Liver (tissue), 9 donors: ENCODE measurements around the gene NLRP7. TPM values are rescaled to one million over a fixed set of nuclear protein-coding genes. Genes with fewer than 3 reads are reported as not detected.
"Not testable (repeated sequence)": the region's sequence is repeated elsewhere in the genome, so short reads cannot be mapped to it uniquely, and the experiment has no call there.

ENCODE experiments used
- DNase-seq: peaks from one replicate; pipeline ENCODE4 v3.0.0-alpha.2; 2017; ENCODE audit warnings: low spot score
- H3K27ac ChIP-seq, 2 donors: one replicate each; pipeline ENCODE4 v1.7.0; 2013; ENCODE audit warnings: inconsistent platforms in 2 of 2, low read length in 2 of 2, control low read depth in 1 of 2, low read depth in 1 of 2, mild to moderate bottlenecking in 1 of 2
- H3K27me3 ChIP-seq, 4 donors: one replicate each; pipeline versions ENCODE4 v1.6.1 to v1.7.0; 2013; ENCODE audit warnings: low read length in 3 of 4, inconsistent platforms in 1 of 4, mild to moderate bottlenecking in 1 of 4, moderate library complexity in 1 of 4; ENCODE audit not compliant: control insufficient read depth in 4 of 4, insufficient read depth in 4 of 4
- H3K36me3 ChIP-seq, 4 donors: one replicate each; pipeline versions ENCODE4 v1.6.1 to v1.7.0; 2013; ENCODE audit warnings: low read length in 3 of 4, mild to moderate bottlenecking in 3 of 4, low read depth in 1 of 4, moderate library complexity in 1 of 4; ENCODE audit not compliant: control insufficient read depth in 4 of 4, insufficient read depth in 3 of 4
- H3K4me1 ChIP-seq, 4 donors: one replicate each; pipeline versions ENCODE4 v1.6.1 to v1.7.0; 2013; ENCODE audit warnings: low read length in 3 of 4, mild to moderate bottlenecking in 3 of 4, moderate library complexity in 1 of 4; ENCODE audit not compliant: control insufficient read depth in 4 of 4, insufficient read depth in 4 of 4
- H3K4me3 ChIP-seq, 3 donors: one replicate each; pipeline versions ENCODE4 v1.6.1 to v1.7.0; 2013; ENCODE audit warnings: low read length in 3 of 3, control low read depth in 1 of 3, low read depth in 1 of 3, mild to moderate bottlenecking in 1 of 3
- H3K9ac ChIP-seq, 2 donors: one replicate each; pipeline ENCODE4 v1.7.0; 2013; ENCODE audit warnings: low read length in 2 of 2, mild to moderate bottlenecking in 2 of 2, moderate library complexity in 2 of 2, control low read depth in 1 of 2, low read depth in 1 of 2
- H3K9me3 ChIP-seq, 4 donors: one replicate each; pipeline versions ENCODE4 v1.6.1 to v1.7.0; 2013; ENCODE audit warnings: low read length in 3 of 4; ENCODE audit not compliant: control insufficient read depth in 4 of 4
- EGR1 ChIP-seq, 2 donors: IDR thresholded peaks; 2 replicates each; pipeline ENCODE4 v1.6.1; 2016 to 2018; ENCODE audit warnings: antibody characterized with exemption in 2 of 2, low read depth in 2 of 2
- FOXA2 ChIP-seq: IDR thresholded peaks from 2 replicates; pipeline ENCODE4 v1.6.1; 2016; ENCODE audit warnings: antibody characterized with exemption
- GABPA ChIP-seq, 2 donors: IDR thresholded peaks in 1 of 2; conservative IDR thresholded peaks in 1 of 2; 2 replicates each; pipeline ENCODE4 v1.6.1; 2016; ENCODE audit warnings: antibody characterized with exemption in 2 of 2, mild to moderate bottlenecking in 1 of 2, moderate library complexity in 1 of 2
- JUND ChIP-seq, 2 donors: IDR thresholded peaks; 2 replicates each; pipeline ENCODE4 v1.6.1; 2016; ENCODE audit warnings: antibody characterized with exemption in 2 of 2
- NR2F2 ChIP-seq: IDR thresholded peaks from 2 replicates; pipeline ENCODE4 v1.6.1; 2016; ENCODE audit warnings: antibody characterized with exemption
- RAD21 ChIP-seq, 2 donors: IDR thresholded peaks; 2 replicates each; pipeline ENCODE4 v1.6.1; 2016; ENCODE audit warnings: antibody characterized with exemption in 2 of 2, mild to moderate bottlenecking in 2 of 2
- RXRA ChIP-seq, 2 donors: IDR thresholded peaks; 2 replicates each; pipeline ENCODE4 v1.6.1; 2017 to 2018; ENCODE audit warnings: antibody characterized with exemption in 2 of 2, mild to moderate bottlenecking in 1 of 2
- SP1 ChIP-seq: IDR thresholded peaks from 2 replicates; pipeline ENCODE4 v1.6.1; 2018; ENCODE audit warnings: antibody characterized with exemption, mild to moderate bottlenecking
- TAF1 ChIP-seq: conservative IDR thresholded peaks from 2 replicates; pipeline ENCODE4 v1.6.1; 2016; ENCODE audit warnings: antibody characterized with exemption, mild to moderate bottlenecking
- YY1 ChIP-seq: IDR thresholded peaks from 2 replicates; pipeline ENCODE4 v1.6.1; 2016; ENCODE audit warnings: antibody characterized with exemption, mild to moderate bottlenecking
- WGBS: extraction: QIAGEN DNeasy Blood & Tissue Kit; methylation state at CpG from one replicate; pipeline ENCODE4 v1.1.7; 2013; 5-methylcytosine and 5-hydroxymethylcytosine counted together
- polyA plus RNA-seq, 2 donors: library from polyadenylated mRNA; stranded (reverse) in 1 of 2; unstranded in 1 of 2; fragments of 200-250 nt in 1 of 2; fragments of >200 nt in 1 of 2; fragmentation: Nextera tagmentation in 1 of 2; extraction: Ambion mirVana in 1 of 2; gene quantifications; one replicate each; pipeline versions ENCODE4 v1.2.1 to v1.2.3, GENCODE V29; 2013 to 2015
- total RNA-seq, 2 donors: library from RNA; depleted of rRNA; stranded (reverse); fragments of >200 nt; gene quantifications; one replicate each; pipeline ENCODE4 v1.2.3, GENCODE V29; 2014
- TF ChIP-seq, protein P1 (sequence below): fragments of 150-350 bp; IDR thresholded peaks from 2 replicates; pipeline ENCODE4 v1.5.1; 2017; ENCODE audit warnings: improper control_type of control experiment, low read depth, low read length; ENCODE audit not compliant: missing input control
- TF ChIP-seq, protein P2 (sequence below): IDR thresholded peaks from 2 replicates; pipeline ENCODE4 v1.6.1; 2016; ENCODE audit warnings: antibody characterized with exemption
- TF ChIP-seq, protein P3 (sequence below): IDR thresholded peaks from 2 replicates; pipeline ENCODE4 v1.6.1; 2016; ENCODE audit warnings: antibody characterized with exemption, mild to moderate bottlenecking
- donor health status: healthy.
- donor health status: healthy.
- donor health status: healthy.
- donor health status: healthy.
- donor health status: healthy.

NLRP7 gene
- total and polyA plus RNA-seq, 4 donors = not detected

DNA sequence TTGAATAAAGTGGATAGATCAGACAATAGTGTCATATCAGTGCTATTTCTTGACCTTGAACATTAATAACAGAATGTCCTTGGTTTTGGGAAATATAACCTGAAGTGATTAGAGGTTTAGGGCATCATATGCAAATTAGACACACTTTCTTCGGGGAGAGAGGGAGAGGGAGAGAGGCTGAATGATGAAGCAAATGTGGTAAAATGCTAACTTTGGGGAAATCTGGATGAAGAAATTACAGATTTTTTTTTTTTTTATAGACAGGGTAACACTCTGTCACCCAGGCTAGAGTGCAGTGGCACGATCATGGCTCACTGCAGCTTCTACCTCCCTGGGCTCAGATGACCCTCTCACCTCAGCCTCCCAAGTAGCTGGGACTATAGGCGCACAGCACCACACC is 45.3 kb downstream of the NLRP7 start (continued):
- TF ChIP-seq, protein P1, sequence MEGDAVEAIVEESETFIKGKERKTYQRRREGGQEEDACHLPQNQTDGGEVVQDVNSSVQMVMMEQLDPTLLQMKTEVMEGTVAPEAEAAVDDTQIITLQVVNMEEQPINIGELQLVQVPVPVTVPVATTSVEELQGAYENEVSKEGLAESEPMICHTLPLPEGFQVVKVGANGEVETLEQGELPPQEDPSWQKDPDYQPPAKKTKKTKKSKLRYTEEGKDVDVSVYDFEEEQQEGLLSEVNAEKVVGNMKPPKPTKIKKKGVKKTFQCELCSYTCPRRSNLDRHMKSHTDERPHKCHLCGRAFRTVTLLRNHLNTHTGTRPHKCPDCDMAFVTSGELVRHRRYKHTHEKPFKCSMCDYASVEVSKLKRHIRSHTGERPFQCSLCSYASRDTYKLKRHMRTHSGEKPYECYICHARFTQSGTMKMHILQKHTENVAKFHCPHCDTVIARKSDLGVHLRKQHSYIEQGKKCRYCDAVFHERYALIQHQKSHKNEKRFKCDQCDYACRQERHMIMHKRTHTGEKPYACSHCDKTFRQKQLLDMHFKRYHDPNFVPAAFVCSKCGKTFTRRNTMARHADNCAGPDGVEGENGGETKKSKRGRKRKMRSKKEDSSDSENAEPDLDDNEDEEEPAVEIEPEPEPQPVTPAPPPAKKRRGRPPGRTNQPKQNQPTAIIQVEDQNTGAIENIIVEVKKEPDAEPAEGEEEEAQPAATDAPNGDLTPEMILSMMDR = no peak
- TF ChIP-seq JUND (IDR thresholded peaks at IDR 0.05) = no peak
- no peak for TF ChIP-seq NR2F2
- no peak for TF ChIP-seq SP1
- TF ChIP-seq TAF1 = no peak
- TF ChIP-seq, protein P2, sequence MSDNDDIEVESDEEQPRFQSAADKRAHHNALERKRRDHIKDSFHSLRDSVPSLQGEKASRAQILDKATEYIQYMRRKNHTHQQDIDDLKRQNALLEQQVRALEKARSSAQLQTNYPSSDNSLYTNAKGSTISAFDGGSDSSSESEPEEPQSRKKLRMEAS = no peak

DNA sequence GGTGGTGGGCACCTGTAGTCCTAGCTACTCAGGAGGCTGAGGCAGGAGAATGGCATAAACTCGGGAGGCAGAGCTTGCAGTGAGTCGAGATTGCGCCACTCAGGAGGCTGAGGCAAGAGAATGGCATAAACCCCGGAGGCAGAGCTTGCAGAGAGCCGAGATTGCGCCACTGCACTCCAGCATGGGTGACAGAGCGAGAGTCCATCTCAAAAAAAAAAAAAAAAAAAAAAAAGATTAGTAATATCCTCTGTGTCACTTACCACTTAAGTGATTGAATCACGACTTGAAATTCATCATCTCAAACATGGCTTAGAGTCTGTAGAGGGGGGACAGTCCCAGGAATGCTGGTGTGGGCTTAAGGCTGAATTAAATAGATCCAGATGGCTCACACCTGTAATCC is 46.2 kb downstream of the NLRP7 start:
- not testable (repeated sequence) for H3K4me1 ChIP-seq, H3K27me3 ChIP-seq, H3K9ac ChIP-seq, H3K4me3 ChIP-seq, H3K9me3 ChIP-seq, DNase-seq, H3K36me3 ChIP-seq, H3K27ac ChIP-seq
- 68% methylated on average over 8 of the region's 8 CpGs for WGBS

DNA sequence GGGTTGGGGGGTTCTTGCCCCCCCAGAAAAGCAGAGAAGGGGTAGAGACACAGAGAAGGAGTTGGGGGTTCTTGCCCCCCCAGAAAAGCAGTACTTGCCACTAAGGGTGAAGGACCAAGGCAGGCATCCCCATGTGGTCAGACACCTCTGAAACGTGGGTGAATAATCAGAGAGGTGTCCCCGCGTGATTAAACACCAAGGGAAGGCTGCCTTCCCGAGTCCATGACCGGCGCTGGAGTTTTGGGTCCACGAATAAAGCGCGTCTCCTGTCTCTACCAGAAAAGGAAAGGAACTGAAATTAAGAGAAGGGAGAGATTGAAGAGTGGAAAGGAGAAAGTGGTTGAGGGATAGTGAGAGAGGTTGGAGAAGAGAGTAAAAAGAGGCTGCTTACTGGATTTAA is 47.7 kb downstream of the NLRP7 start:
- WGBS = 70% methylated on average over 9 of the region's 9 CpGs
- not testable (repeated sequence) for H3K27ac ChIP-seq, H3K36me3 ChIP-seq, H3K4me1 ChIP-seq, H3K27me3 ChIP-seq, H3K9me3 ChIP-seq, H3K4me3 ChIP-seq, H3K9ac ChIP-seq, DNase-seq

DNA sequence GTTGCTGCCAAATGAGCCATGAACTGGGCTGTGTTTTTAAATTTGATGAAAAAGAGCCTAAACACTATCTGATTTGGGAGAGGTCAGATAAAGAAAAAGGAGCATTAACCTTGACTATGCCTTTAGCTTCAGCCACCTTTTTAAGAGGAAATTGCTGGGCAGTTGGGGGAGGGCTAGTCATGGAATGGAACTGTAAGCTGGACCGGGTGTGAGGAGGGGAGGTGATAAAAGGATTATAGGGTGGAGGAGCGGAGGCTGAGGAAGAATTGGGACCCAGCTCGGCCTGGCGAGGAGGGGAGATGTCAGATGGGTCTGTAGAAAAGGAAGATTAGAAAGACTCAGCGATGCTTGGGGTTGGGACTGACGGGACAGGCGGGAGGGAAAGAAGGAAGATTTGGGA is 48.6 kb downstream of the NLRP7 start:
- not testable (repeated sequence) for H3K9me3 ChIP-seq, H3K27me3 ChIP-seq, H3K36me3 ChIP-seq, H3K4me3 ChIP-seq, H3K27ac ChIP-seq, H3K4me1 ChIP-seq, H3K9ac ChIP-seq, DNase-seq
- WGBS = 62% methylated on average over 7 of the region's 7 CpGs

DNA sequence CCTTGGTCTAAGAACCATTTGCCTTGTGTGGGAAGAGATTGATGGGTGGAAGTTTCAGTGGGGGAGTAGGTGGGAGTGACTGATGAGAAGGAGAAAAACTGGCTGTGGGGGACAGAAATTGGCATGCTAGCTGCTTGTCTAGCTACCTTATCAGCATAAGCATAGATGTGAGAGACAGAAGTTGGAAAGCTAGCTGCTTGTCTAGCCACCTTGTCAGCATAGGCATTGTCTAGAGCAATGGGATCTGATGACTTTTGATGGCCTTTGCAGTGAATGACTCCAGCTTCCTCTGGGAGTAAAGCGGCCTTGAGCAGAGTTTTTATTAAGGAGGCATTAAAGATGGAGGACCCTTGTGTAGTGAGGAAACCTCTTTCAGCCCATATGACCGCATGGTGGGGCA is 51.3 kb downstream of the NLRP7 start:
- no peaks in the 10 kb centered on the region for H3K4me1 ChIP-seq
- no peaks in the 10 kb centered on the region for H3K36me3 ChIP-seq
- no peak overlapping the region for H3K27ac ChIP-seq
- no peaks in the 10 kb centered on the region for H3K9me3 ChIP-seq
- no peak for DNase-seq
- H3K27me3 ChIP-seq = no peaks in the 10 kb centered on the region
- 66% methylated on average over 2 of the region's 2 CpGs for WGBS
- H3K4me3 ChIP-seq = no peak overlapping the region
- no peak overlapping the region for H3K9ac ChIP-seq
- TF ChIP-seq, protein P1 = no peak
- TF ChIP-seq YY1 (no peak), RXRA (IDR thresholded peaks at IDR 0.05) (no peak), RAD21 (IDR thresholded peaks at IDR 0.05) (no peak), FOXA2 (no peak), EGR1 (IDR thresholded peaks at IDR 0.05; ENCODE audit: low read depth in 2 of 2) (no peak), GABPA (IDR thresholded peaks at IDR 0.05 in 1 of 2, conservative IDR thresholded peaks at IDR 0.05 in 1 of 2) (no peak), TAF1 (no peak), SP1 (no peak), JUND (IDR thresholded peaks at IDR 0.05) (no peak)
- TF ChIP-seq, protein P3, sequence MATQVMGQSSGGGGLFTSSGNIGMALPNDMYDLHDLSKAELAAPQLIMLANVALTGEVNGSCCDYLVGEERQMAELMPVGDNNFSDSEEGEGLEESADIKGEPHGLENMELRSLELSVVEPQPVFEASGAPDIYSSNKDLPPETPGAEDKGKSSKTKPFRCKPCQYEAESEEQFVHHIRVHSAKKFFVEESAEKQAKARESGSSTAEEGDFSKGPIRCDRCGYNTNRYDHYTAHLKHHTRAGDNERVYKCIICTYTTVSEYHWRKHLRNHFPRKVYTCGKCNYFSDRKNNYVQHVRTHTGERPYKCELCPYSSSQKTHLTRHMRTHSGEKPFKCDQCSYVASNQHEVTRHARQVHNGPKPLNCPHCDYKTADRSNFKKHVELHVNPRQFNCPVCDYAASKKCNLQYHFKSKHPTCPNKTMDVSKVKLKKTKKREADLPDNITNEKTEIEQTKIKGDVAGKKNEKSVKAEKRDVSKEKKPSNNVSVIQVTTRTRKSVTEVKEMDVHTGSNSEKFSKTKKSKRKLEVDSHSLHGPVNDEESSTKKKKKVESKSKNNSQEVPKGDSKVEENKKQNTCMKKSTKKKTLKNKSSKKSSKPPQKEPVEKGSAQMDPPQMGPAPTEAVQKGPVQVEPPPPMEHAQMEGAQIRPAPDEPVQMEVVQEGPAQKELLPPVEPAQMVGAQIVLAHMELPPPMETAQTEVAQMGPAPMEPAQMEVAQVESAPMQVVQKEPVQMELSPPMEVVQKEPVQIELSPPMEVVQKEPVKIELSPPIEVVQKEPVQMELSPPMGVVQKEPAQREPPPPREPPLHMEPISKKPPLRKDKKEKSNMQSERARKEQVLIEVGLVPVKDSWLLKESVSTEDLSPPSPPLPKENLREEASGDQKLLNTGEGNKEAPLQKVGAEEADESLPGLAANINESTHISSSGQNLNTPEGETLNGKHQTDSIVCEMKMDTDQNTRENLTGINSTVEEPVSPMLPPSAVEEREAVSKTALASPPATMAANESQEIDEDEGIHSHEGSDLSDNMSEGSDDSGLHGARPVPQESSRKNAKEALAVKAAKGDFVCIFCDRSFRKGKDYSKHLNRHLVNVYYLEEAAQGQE = no peak
- TF ChIP-seq, protein P2 = no peak
